HEK293 (cell line): Measurements from ENCODE around the gene C1QL2.

ENCODE experiments used
- CTCF ChIA-PET: fragments of 350-600 bp; formaldehyde crosslinking; extraction: SDS; loops from one replicate; lab custom pipeline; 2021; ENCODE audit warnings: antibody characterized with exemption; lab: Yijun Ruan, JAX
- POLR2A ChIA-PET: fragments of 300-600 bp; formaldehyde crosslinking; extraction: SDS; loops from one replicate; lab custom pipeline; 2020; ENCODE audit warnings: antibody characterized with exemption, inconsistent platforms; lab: Yijun Ruan, JAX
- H3K27ac ChIP-seq: fragments of 200-500 bp; sonication (Bioruptor generic); 2 replicates; pipeline ENCODE4 v1.5.1; 2014; ENCODE audit warnings: low read depth, low read length, control low read depth, inconsistent platforms; ENCODE audit errors: extremely low read depth
- H3K36me3 ChIP-seq, 2 experiments: fragments of 200-500 bp in 1 of 2; sonication (Bioruptor generic) in 1 of 2; 1 replicate in 1 of 2; 2 replicates in 1 of 2; pipeline ENCODE4 v1.5.1; 2014 to 2017; ENCODE audit warnings: inconsistent platforms in 2 of 2, low read length in 2 of 2; ENCODE audit not compliant: control insufficient read depth in 2 of 2, insufficient read depth in 1 of 2
- H3K4me1 ChIP-seq: fragments of 200-500 bp; sonication (Bioruptor generic); 2 replicates; pipeline ENCODE4 v1.5.1; 2014; ENCODE audit warnings: mild to moderate bottlenecking, low read length, inconsistent platforms; ENCODE audit not compliant: control insufficient read depth, insufficient read depth
- H3K4me3 ChIP-seq: 2 replicates; pipeline ENCODE4 v1.5.1; 2011; ENCODE audit warnings: low read depth, mild to moderate bottlenecking, control low read depth, low read length, moderate library complexity
- H3K9me3 ChIP-seq: fragments of 200-500 bp; sonication (Bioruptor generic); 2 replicates; pipeline ENCODE4 v1.5.1; 2014; ENCODE audit warnings: low read depth, low read length, inconsistent platforms; ENCODE audit not compliant: control insufficient read depth, insufficient read depth
- FEZF1 ChIP-seq: fragments of 450-650 bp; formaldehyde crosslinking; IDR thresholded peaks from 2 replicates; pipeline ENCODE4 v1.5.1; 2016; ENCODE audit warnings: missing biosample characterization, missing genetic modification characterization
- HOXA7 ChIP-seq: sonication (generic); formaldehyde crosslinking; IDR thresholded peaks from 2 replicates; pipeline ENCODE4 v1.8.1; 2022; ENCODE audit warnings: missing genetic modification reagents, borderline replicate concordance
- KLF8 ChIP-seq: fragments of 450-650 bp; formaldehyde crosslinking; IDR thresholded peaks from 2 replicates; pipeline ENCODE4 v1.5.1; 2016; ENCODE audit warnings: missing biosample characterization, missing genetic modification characterization
- SCRT2 ChIP-seq: fragments of 450-650 bp; formaldehyde crosslinking; IDR thresholded peaks from 2 replicates; pipeline ENCODE4 v1.5.1; 2016; ENCODE audit warnings: missing biosample characterization, missing genetic modification characterization
- YY1 ChIP-seq: fragments of 450-650 bp; formaldehyde crosslinking; IDR thresholded peaks from 2 replicates; pipeline ENCODE4 v1.5.1; 2018; ENCODE audit warnings: missing biosample characterization, missing genetic modification characterization
- ZBTB11 ChIP-seq: fragments of 450-650 bp; formaldehyde crosslinking; conservative IDR thresholded peaks from 2 replicates; pipeline ENCODE4 v1.5.1; 2016; ENCODE audit warnings: low read depth, missing biosample characterization, missing genetic modification characterization
- ZBTB17 ChIP-seq: fragments of 450-650 bp; formaldehyde crosslinking; IDR thresholded peaks from 2 replicates; pipeline ENCODE4 v1.5.1; 2016; ENCODE audit warnings: missing biosample characterization, missing genetic modification characterization
- ZBTB7A ChIP-seq: fragments of 450-650 bp; formaldehyde crosslinking; IDR thresholded peaks from 2 replicates; pipeline ENCODE4 v1.5.1; 2016; ENCODE audit warnings: low read depth, missing biosample characterization, missing genetic modification characterization
- ZFP69B ChIP-seq: fragments of 450-650 bp; formaldehyde crosslinking; IDR thresholded peaks from 2 replicates; pipeline ENCODE4 v1.5.1; 2016; ENCODE audit warnings: missing biosample characterization, missing genetic modification characterization
- ZNF10 ChIP-seq: fragments of 450-650 bp; formaldehyde crosslinking; IDR thresholded peaks from 2 replicates; pipeline ENCODE4 v1.5.1; 2017; ENCODE audit warnings: missing biosample characterization, missing genetic modification characterization
- ZNF140 ChIP-seq: fragments of 450-650 bp; formaldehyde crosslinking; IDR thresholded peaks from 2 replicates; pipeline ENCODE4 v1.5.1; 2016; ENCODE audit warnings: missing biosample characterization, missing genetic modification characterization
- ZNF16 ChIP-seq: fragments of 450-650 bp; formaldehyde crosslinking; IDR thresholded peaks from 2 replicates; pipeline ENCODE4 v1.5.1; 2016; ENCODE audit warnings: low read depth, missing biosample characterization, missing genetic modification characterization
- ZNF175 ChIP-seq: fragments of 450-650 bp; formaldehyde crosslinking; IDR thresholded peaks from 2 replicates; pipeline ENCODE4 v1.5.1; 2016; ENCODE audit warnings: missing biosample characterization, missing genetic modification characterization
- ZNF423 ChIP-seq: fragments of 450-650 bp; formaldehyde crosslinking; IDR thresholded peaks from 2 replicates; pipeline ENCODE4 v1.5.1; 2016; ENCODE audit warnings: missing biosample characterization, missing genetic modification characterization
- ZNF561 ChIP-seq: fragments of 450-650 bp; IDR thresholded peaks from 2 replicates; pipeline ENCODE4 v1.5.1; 2018; ENCODE audit warnings: missing biosample characterization, missing genetic modification characterization, borderline replicate concordance
- ZNF610 ChIP-seq: fragments of 450-650 bp; formaldehyde crosslinking; IDR thresholded peaks from 2 replicates; pipeline ENCODE4 v1.5.1; 2016; ENCODE audit warnings: missing biosample characterization, missing genetic modification characterization, borderline replicate concordance
- ZNF768 ChIP-seq: fragments of 450-650 bp; formaldehyde crosslinking; IDR thresholded peaks from 2 replicates; pipeline ENCODE4 v1.5.1; 2018; ENCODE audit warnings: missing biosample characterization, mild to moderate bottlenecking, missing genetic modification characterization
- ZNF792 ChIP-seq: fragments of 450-650 bp; formaldehyde crosslinking; IDR thresholded peaks from 2 replicates; pipeline ENCODE4 v1.5.1; 2016; ENCODE audit warnings: missing biosample characterization, missing genetic modification characterization
- TF ChIP-seq, protein P1 (sequence below): fragments of 450-650 bp; formaldehyde crosslinking; IDR thresholded peaks from 2 replicates; pipeline ENCODE4 v1.5.1; 2017; ENCODE audit warnings: missing biosample characterization, missing genetic modification characterization
- TF ChIP-seq, protein P2 (sequence below): fragments of 450-650 bp; formaldehyde crosslinking; IDR thresholded peaks from 2 replicates; pipeline ENCODE4 v1.5.1; 2016; ENCODE audit warnings: missing biosample characterization, missing genetic modification characterization
- TF ChIP-seq, protein P3 (sequence below): fragments of 450-650 bp; formaldehyde crosslinking; optimal IDR thresholded peaks from 2 replicates; pipeline ENCODE3; 2016; ENCODE audit warnings: missing biosample characterization, mild to moderate bottlenecking, missing genetic modification characterization
- TF ChIP-seq, protein P4 (sequence below): fragments of 450-650 bp; formaldehyde crosslinking; IDR thresholded peaks from 2 replicates; pipeline ENCODE4 v1.5.1; 2016; ENCODE audit warnings: missing biosample characterization, missing genetic modification characterization

C1QL2 gene

GRCh38 chr2:119116411-119117295, 41.9 kb downstream of the C1QL2 start:
- TF ChIP-seq ZBTB11 (no peak), ZNF561 (no peak), ZNF140 (tag by site-specific recombination) (no peak), FEZF1 (tag by site-specific recombination) (no peak), ZNF10 (tag by site-specific recombination) (no peak), ZFP69B (no peak), HOXA7 (CRISPR knock-in tag) (no peak), SCRT2 (no peak), ZBTB7A (tag by site-specific recombination) (no peak)
- TF ChIP-seq, protein P1, sequence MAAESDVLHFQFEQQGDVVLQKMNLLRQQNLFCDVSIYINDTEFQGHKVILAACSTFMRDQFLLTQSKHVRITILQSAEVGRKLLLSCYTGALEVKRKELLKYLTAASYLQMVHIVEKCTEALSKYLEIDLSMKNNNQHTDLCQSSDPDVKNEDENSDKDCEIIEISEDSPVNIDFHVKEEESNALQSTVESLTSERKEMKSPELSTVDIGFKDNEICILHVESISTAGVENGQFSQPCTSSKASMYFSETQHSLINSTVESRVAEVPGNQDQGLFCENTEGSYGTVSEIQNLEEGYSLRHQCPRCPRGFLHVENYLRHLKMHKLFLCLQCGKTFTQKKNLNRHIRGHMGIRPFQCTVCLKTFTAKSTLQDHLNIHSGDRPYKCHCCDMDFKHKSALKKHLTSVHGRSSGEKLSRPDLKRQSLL: no peak
- TF ChIP-seq, protein P2, sequence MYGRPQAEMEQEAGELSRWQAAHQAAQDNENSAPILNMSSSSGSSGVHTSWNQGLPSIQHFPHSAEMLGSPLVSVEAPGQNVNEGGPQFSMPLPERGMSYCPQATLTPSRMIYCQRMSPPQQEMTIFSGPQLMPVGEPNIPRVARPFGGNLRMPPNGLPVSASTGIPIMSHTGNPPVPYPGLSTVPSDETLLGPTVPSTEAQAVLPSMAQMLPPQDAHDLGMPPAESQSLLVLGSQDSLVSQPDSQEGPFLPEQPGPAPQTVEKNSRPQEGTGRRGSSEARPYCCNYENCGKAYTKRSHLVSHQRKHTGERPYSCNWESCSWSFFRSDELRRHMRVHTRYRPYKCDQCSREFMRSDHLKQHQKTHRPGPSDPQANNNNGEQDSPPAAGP (tag by site-specific recombination): no peak
- TF ChIP-seq, protein P3, sequence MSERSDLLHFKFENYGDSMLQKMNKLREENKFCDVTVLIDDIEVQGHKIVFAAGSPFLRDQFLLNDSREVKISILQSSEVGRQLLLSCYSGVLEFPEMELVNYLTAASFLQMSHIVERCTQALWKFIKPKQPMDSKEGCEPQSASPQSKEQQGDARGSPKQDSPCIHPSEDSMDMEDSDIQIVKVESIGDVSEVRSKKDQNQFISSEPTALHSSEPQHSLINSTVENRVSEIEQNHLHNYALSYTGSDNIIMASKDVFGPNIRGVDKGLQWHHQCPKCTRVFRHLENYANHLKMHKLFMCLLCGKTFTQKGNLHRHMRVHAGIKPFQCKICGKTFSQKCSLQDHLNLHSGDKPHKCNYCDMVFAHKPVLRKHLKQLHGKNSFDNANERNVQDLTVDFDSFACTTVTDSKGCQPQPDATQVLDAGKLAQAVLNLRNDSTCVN: no peak
- Histone ChIP-seq H3K4me3 (no peak overlapping the region), H3K36me3 (no peaks in the 10 kb centered on the region), H3K9me3 (no peaks in the 10 kb centered on the region), H3K4me1 (no peaks in the 10 kb centered on the region), H3K27ac (no peak overlapping the region)
- ChIA-PET CTCF (interaction anchor here (0.6 kb wide), 1 partner anchor 1761 kb away, joined by 3 read pairs; no protein-coding TSS in a partner anchor), POLR2A (no interaction called here)

- H3K4me1 ChIP-seq: no peaks in the 10 kb centered on the region
- CTCF ChIA-PET: no interaction called here
- TF ChIP-seq ZFP69B (no peak), ZNF423 (no peak), ZBTB17 (no peak), YY1 (tag by site-specific recombination) (no peak), ZNF175 (no peak), ZNF610 (no peak), ZNF16 (no peak), KLF8 (tag by site-specific recombination) (no peak), ZNF768 (tag by site-specific recombination) (no peak), ZNF792 (tag by site-specific recombination) (no peak)
- TF ChIP-seq, protein P4, sequence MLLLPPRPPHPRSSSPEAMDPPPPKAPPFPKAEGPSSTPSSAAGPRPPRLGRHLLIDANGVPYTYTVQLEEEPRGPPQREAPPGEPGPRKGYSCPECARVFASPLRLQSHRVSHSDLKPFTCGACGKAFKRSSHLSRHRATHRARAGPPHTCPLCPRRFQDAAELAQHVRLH (tag by site-specific recombination): no peak
- TF ChIP-seq, all 188 proteins: peak for 0
- H3K27ac ChIP-seq: no peak overlapping the region
- POLR2A ChIA-PET: no interaction called here
- H3K36me3 ChIP-seq: no peaks in the 10 kb centered on the region
- no peak overlapping the region for H3K4me3 ChIP-seq
- no peaks in the 10 kb centered on the region for H3K9me3 ChIP-seq
These were observed 44.3 kb downstream of the C1QL2 start for GRCh38 chr2:119114266-119114665.
